GM12873 (cell line): ENCODE data around the gene PDE1C.

Source experiments
- CTCF ChIP-seq: IDR thresholded peaks from 2 replicates; pipeline ENCODE4 v1.5.1; 2012; ENCODE audit warnings: low read depth, mild to moderate bottlenecking, moderate library complexity, low read length, control low read depth; ENCODE audit not compliant: insufficient read depth; ENCODE audit errors: missing control alignments

The PDE1C gene

GRCh38 chr7:31957090-31957720 lies 113.0 kb downstream of the PDE1C start:
- TF ChIP-seq CTCF: no peak

GRCh38 chr7:31955641-31956040 lies 114.6 kb downstream of the PDE1C start:
- no peak for TF ChIP-seq CTCF

- no peak for TF ChIP-seq CTCF
Observed at GRCh38 chr7:31955021-31955420, 115.2 kb downstream of the PDE1C start.

- TF ChIP-seq CTCF: no peak
Observed at GRCh38 chr7:31954500-31954899, 115.7 kb downstream of the PDE1C start.

GRCh38 chr7:31953432-31953831 lies 116.8 kb downstream of the PDE1C start:
- TF ChIP-seq CTCF: no peak

- TF ChIP-seq CTCF: no peak
Observed at GRCh38 chr7:31950091-31950755, 120.0 kb downstream of the PDE1C start.

- TF ChIP-seq CTCF: no peak
Observed at GRCh38 chr7:31948029-31948428, 122.2 kb downstream of the PDE1C start.
